ENCODE results near the gene GCSH. TPM values are rescaled to one million over a fixed set of nuclear protein-coding genes. Genes with fewer than 3 reads are reported as not detected.

The GCSH gene
- total RNA-seq, 1 experiment from 2014 or later = 109 TPM

- intact Hi-C loops (cut with micrococcal nuclease; ENCODE audit: unreplicated experiment) = no loop called here
- TF ChIP-seq, protein P1, sequence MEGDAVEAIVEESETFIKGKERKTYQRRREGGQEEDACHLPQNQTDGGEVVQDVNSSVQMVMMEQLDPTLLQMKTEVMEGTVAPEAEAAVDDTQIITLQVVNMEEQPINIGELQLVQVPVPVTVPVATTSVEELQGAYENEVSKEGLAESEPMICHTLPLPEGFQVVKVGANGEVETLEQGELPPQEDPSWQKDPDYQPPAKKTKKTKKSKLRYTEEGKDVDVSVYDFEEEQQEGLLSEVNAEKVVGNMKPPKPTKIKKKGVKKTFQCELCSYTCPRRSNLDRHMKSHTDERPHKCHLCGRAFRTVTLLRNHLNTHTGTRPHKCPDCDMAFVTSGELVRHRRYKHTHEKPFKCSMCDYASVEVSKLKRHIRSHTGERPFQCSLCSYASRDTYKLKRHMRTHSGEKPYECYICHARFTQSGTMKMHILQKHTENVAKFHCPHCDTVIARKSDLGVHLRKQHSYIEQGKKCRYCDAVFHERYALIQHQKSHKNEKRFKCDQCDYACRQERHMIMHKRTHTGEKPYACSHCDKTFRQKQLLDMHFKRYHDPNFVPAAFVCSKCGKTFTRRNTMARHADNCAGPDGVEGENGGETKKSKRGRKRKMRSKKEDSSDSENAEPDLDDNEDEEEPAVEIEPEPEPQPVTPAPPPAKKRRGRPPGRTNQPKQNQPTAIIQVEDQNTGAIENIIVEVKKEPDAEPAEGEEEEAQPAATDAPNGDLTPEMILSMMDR (IDR thresholded peaks at IDR 0.05; ENCODE audit: unreplicated experiment) = no peak
- DNase-seq = no peak
- CTCF ChIA-PET = interaction anchor here (1.1 kb wide), 1 partner anchor 34 kb away, joined by 3 read pairs; no protein-coding TSS in a partner anchor
- Mint-ChIP-seq H3K27me3 (ENCODE audit: unreplicated experiment) (no peaks in the 10 kb centered on the region), H3K9me3 (ENCODE audit: low read depth, unreplicated experiment) (no peaks in the 10 kb centered on the region), H3K4me1 (ENCODE audit: low read depth, unreplicated experiment) (peaks cover 14% of the 10 kb centered on the region), H3K27ac (ENCODE audit: unreplicated experiment) (no peak overlapping the region), H3K4me3 (ENCODE audit: low read depth, unreplicated experiment) (no peak overlapping the region), H3K36me3 (ENCODE audit: insufficient read depth, unreplicated experiment) (no peaks in the 10 kb centered on the region)
- no TSS peak for BruUV-seq (replicated peaks)
Measured at GRCh38 chr16:81070979-81071378, 25.2 kb downstream of the GCSH start.

- DNase-seq = no peak
- Mint-ChIP-seq H3K9me3 (ENCODE audit: low read depth, unreplicated experiment) (no peaks in the 10 kb centered on the region), H3K27me3 (ENCODE audit: unreplicated experiment) (no peaks in the 10 kb centered on the region), H3K27ac (ENCODE audit: unreplicated experiment) (no peak overlapping the region), H3K4me1 (ENCODE audit: low read depth, unreplicated experiment) (peaks cover 14% of the 10 kb centered on the region), H3K4me3 (ENCODE audit: low read depth, unreplicated experiment) (no peak overlapping the region), H3K36me3 (ENCODE audit: insufficient read depth, unreplicated experiment) (no peaks in the 10 kb centered on the region)
- TF ChIP-seq, protein P1 (IDR thresholded peaks at IDR 0.05; ENCODE audit: unreplicated experiment) = no peak
- intact Hi-C loops (cut with micrococcal nuclease; ENCODE audit: unreplicated experiment) = no loop called here
- BruUV-seq (replicated peaks) = no TSS peak
- CTCF ChIA-PET = no interaction called here
Measured at GRCh38 chr16:81069063-81069462, 27.1 kb downstream of the GCSH start.

DNA sequence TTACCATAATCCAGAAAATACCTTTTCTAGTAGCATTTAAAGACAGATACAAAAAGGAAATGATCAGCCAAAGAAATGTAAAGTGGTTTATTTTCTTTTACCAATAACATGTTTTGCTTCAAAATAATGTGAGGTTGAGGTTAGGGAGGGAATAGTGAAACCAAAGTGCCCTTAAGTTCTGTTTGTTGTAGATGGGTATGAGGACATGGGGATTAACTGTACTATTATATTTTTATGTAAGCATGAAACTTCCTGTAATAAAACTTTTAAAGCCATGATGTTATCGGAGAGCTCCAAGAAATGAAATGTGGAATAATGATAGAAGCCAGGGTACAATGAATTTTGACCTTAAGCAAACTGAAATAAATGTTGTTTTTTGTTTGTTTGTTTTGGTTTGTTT lies 29.0 kb downstream of the GCSH start:
- Mint-ChIP-seq H3K4me1 (ENCODE audit: low read depth, unreplicated experiment) (peaks cover 14% of the 10 kb centered on the region), H3K27ac (ENCODE audit: unreplicated experiment) (no peak overlapping the region), H3K4me3 (ENCODE audit: low read depth, unreplicated experiment) (no peak overlapping the region), H3K9me3 (ENCODE audit: low read depth, unreplicated experiment) (no peaks in the 10 kb centered on the region), H3K36me3 (ENCODE audit: insufficient read depth, unreplicated experiment) (no peaks in the 10 kb centered on the region), H3K27me3 (ENCODE audit: unreplicated experiment) (no peaks in the 10 kb centered on the region)
- intact Hi-C loops (cut with micrococcal nuclease; ENCODE audit: unreplicated experiment) = no loop called here
- CTCF ChIA-PET = no interaction called here
- TF ChIP-seq, protein P1 (IDR thresholded peaks at IDR 0.05; ENCODE audit: unreplicated experiment) = no peak
- BruUV-seq (replicated peaks) = no TSS peak
- DNase-seq = no peak

- no peak for DNase-seq
- intact Hi-C loops (cut with micrococcal nuclease; ENCODE audit: unreplicated experiment) = no loop called here
- Mint-ChIP-seq H3K9me3 (ENCODE audit: low read depth, unreplicated experiment) (no peaks in the 10 kb centered on the region), H3K4me1 (ENCODE audit: low read depth, unreplicated experiment) (peaks cover 9% of the 10 kb centered on the region), H3K27me3 (ENCODE audit: unreplicated experiment) (no peaks in the 10 kb centered on the region), H3K4me3 (ENCODE audit: low read depth, unreplicated experiment) (no peak overlapping the region), H3K27ac (ENCODE audit: unreplicated experiment) (no peak overlapping the region), H3K36me3 (ENCODE audit: insufficient read depth, unreplicated experiment) (no peaks in the 10 kb centered on the region)
- CTCF ChIA-PET = no interaction called here
- BruUV-seq (replicated peaks) = no TSS peak
- TF ChIP-seq, protein P1 (IDR thresholded peaks at IDR 0.05; ENCODE audit: unreplicated experiment) = no peak
Measured at GRCh38 chr16:81066681-81067080, 29.5 kb downstream of the GCSH start.

Data from Calu3 (cell line).